Measurements from ENCODE around the gene ACSM2B. TPM values are rescaled to one million over a fixed set of nuclear protein-coding genes. Genes with fewer than 3 reads are reported as not detected.
"Not testable (repeated sequence)": the region's sequence is repeated elsewhere in the genome, so short reads cannot be mapped to it uniquely, and the experiment has no call there.

The ACSM2B gene
- total RNA-seq, 2 experiments from 2014 or later: not detected

GRCh38 chr16:20611975-20612481 is 35.9 kb upstream of the ACSM2B start:
- no peak for ATAC-seq
- Mint-ChIP-seq H3K4me3 (no peak overlapping the region), H3K36me3 (ENCODE audit: low read depth) (no peaks in the 10 kb centered on the region), H3K27me3 (ENCODE audit: low read depth) (peaks cover 16% of the 10 kb centered on the region), H3K27ac (no peak overlapping the region), H3K4me1 (ENCODE audit: low read depth) (no peaks in the 10 kb centered on the region), H3K9me3 (ENCODE audit: insufficient read depth) (no peaks in the 10 kb centered on the region)
- ChIA-PET CTCF (interaction anchor here (0.8 kb wide), 1 partner anchor 9 kb away, joined by 3 read pairs; no protein-coding TSS in a partner anchor), POLR2A (no interaction called here)
- no peak for DNase-seq

- DNase-seq (no peak), ATAC-seq (no peak)
- Mint-ChIP-seq H3K4me1 (ENCODE audit: low read depth) (no peaks in the 10 kb centered on the region), H3K36me3 (ENCODE audit: low read depth) (no peaks in the 10 kb centered on the region), H3K4me3 (no peak overlapping the region), H3K27me3 (ENCODE audit: low read depth) (peaks cover 12% of the 10 kb centered on the region), H3K27ac (no peak overlapping the region), H3K9me3 (ENCODE audit: insufficient read depth) (no peaks in the 10 kb centered on the region)
- ChIA-PET POLR2A (no interaction called here), CTCF (no interaction called here)
Measured at GRCh38 chr16:20611350-20611902, 35.3 kb upstream of the ACSM2B start.

- no peaks in the 10 kb centered on the region for H3K36me3 Mint-ChIP-seq (ENCODE audit: low read depth)
- POLR2A ChIA-PET: no interaction called here
- H3K27me3 Mint-ChIP-seq (ENCODE audit: low read depth): peaks cover 12% of the 10 kb centered on the region
- CTCF ChIA-PET: no interaction called here
- no peaks in the 10 kb centered on the region for H3K4me1 Mint-ChIP-seq (ENCODE audit: low read depth)
- H3K4me3 Mint-ChIP-seq: no peak overlapping the region
- no peak overlapping the region for H3K27ac Mint-ChIP-seq
- H3K9me3 Mint-ChIP-seq (ENCODE audit: insufficient read depth): no peaks in the 10 kb centered on the region
- ATAC-seq (no peak), DNase-seq (no peak)
Measured at GRCh38 chr16:20610892-20611349, 34.8 kb upstream of the ACSM2B start.

- Mint-ChIP-seq H3K27me3 (ENCODE audit: low read depth) (peaks cover 14% of the 10 kb centered on the region), H3K4me3 (no peak overlapping the region), H3K36me3 (ENCODE audit: low read depth) (no peaks in the 10 kb centered on the region), H3K4me1 (ENCODE audit: low read depth) (no peaks in the 10 kb centered on the region), H3K9me3 (ENCODE audit: insufficient read depth) (no peaks in the 10 kb centered on the region), H3K27ac (no peak overlapping the region)
- CTCF ChIA-PET: no interaction called here
- POLR2A ChIA-PET: no interaction called here
- ATAC-seq (no peak), DNase-seq (no peak)
Measured at GRCh38 chr16:20610211-20610891, 34.2 kb upstream of the ACSM2B start.

- H3K27ac Mint-ChIP-seq; H3K4me1 Mint-ChIP-seq (ENCODE audit: low read depth); H3K4me3 Mint-ChIP-seq; POLR2A ChIA-PET; H3K9me3 Mint-ChIP-seq (ENCODE audit: insufficient read depth); H3K36me3 Mint-ChIP-seq (ENCODE audit: low read depth); H3K27me3 Mint-ChIP-seq (ENCODE audit: low read depth); DNase-seq: not testable (repeated sequence)
- peak; percentile 42 for ATAC-seq
- CTCF ChIA-PET: interaction anchor here (1.0 kb wide), 1 partner anchor 10 kb away, joined by 3 read pairs; no protein-coding TSS in a partner anchor
Measured at GRCh38 chr16:20602205-20602604, 26.0 kb upstream of the ACSM2B start.

- POLR2A ChIA-PET; H3K27me3 Mint-ChIP-seq (ENCODE audit: low read depth); DNase-seq; H3K27ac Mint-ChIP-seq; H3K4me1 Mint-ChIP-seq (ENCODE audit: low read depth); ATAC-seq; H3K9me3 Mint-ChIP-seq (ENCODE audit: insufficient read depth); H3K36me3 Mint-ChIP-seq (ENCODE audit: low read depth); H3K4me3 Mint-ChIP-seq: not testable (repeated sequence)
- CTCF ChIA-PET: interaction anchor here (0.6 kb wide), 1 partner anchor 19 kb away, joined by 3 read pairs; no protein-coding TSS in a partner anchor
Measured at GRCh38 chr16:20599475-20599874, 23.3 kb upstream of the ACSM2B start.

- no peak overlapping the region for H3K4me3 Mint-ChIP-seq
- DNase-seq (no peak), ATAC-seq (no peak)
- H3K36me3 Mint-ChIP-seq (ENCODE audit: low read depth): no peaks in the 10 kb centered on the region
- H3K27ac Mint-ChIP-seq: no peak overlapping the region
- no peaks in the 10 kb centered on the region for H3K9me3 Mint-ChIP-seq (ENCODE audit: insufficient read depth)
- CTCF ChIA-PET: interaction anchor here (0.6 kb wide), 1 partner anchor 20 kb away, joined by 3 read pairs; no protein-coding TSS in a partner anchor
- POLR2A ChIA-PET: no interaction called here
- H3K4me1 Mint-ChIP-seq (ENCODE audit: low read depth): no peaks in the 10 kb centered on the region
- no peaks in the 10 kb centered on the region for H3K27me3 Mint-ChIP-seq (ENCODE audit: low read depth)
Measured at GRCh38 chr16:20598832-20599469, 22.8 kb upstream of the ACSM2B start.

GRCh38 chr16:20595694-20596093 is 19.5 kb upstream of the ACSM2B start:
- H3K27ac Mint-ChIP-seq; H3K27me3 Mint-ChIP-seq (ENCODE audit: low read depth); H3K36me3 Mint-ChIP-seq (ENCODE audit: low read depth); DNase-seq; H3K4me1 Mint-ChIP-seq (ENCODE audit: low read depth); CTCF ChIA-PET; POLR2A ChIA-PET; H3K9me3 Mint-ChIP-seq (ENCODE audit: insufficient read depth); ATAC-seq; H3K4me3 Mint-ChIP-seq: not testable (repeated sequence)

GRCh38 chr16:20595068-20595467 is 18.9 kb upstream of the ACSM2B start:
- H3K27ac Mint-ChIP-seq; CTCF ChIA-PET; H3K4me3 Mint-ChIP-seq; ATAC-seq; POLR2A ChIA-PET; DNase-seq; H3K9me3 Mint-ChIP-seq (ENCODE audit: insufficient read depth); H3K27me3 Mint-ChIP-seq (ENCODE audit: low read depth); H3K4me1 Mint-ChIP-seq (ENCODE audit: low read depth); H3K36me3 Mint-ChIP-seq (ENCODE audit: low read depth): not testable (repeated sequence)

GRCh38 chr16:20592780-20593179 is 16.6 kb upstream of the ACSM2B start:
- ATAC-seq; DNase-seq; H3K27me3 Mint-ChIP-seq (ENCODE audit: low read depth); H3K27ac Mint-ChIP-seq; H3K36me3 Mint-ChIP-seq (ENCODE audit: low read depth); POLR2A ChIA-PET; CTCF ChIA-PET; H3K4me1 Mint-ChIP-seq (ENCODE audit: low read depth); H3K4me3 Mint-ChIP-seq; H3K9me3 Mint-ChIP-seq (ENCODE audit: insufficient read depth): not testable (repeated sequence)

GRCh38 chr16:20589486-20589885 is 13.3 kb upstream of the ACSM2B start:
- H3K36me3 Mint-ChIP-seq (ENCODE audit: low read depth); POLR2A ChIA-PET; H3K9me3 Mint-ChIP-seq (ENCODE audit: insufficient read depth); H3K27ac Mint-ChIP-seq; H3K4me3 Mint-ChIP-seq; CTCF ChIA-PET; H3K27me3 Mint-ChIP-seq (ENCODE audit: low read depth); DNase-seq; H3K4me1 Mint-ChIP-seq (ENCODE audit: low read depth); ATAC-seq: not testable (repeated sequence)

GRCh38 chr16:20587645-20588074 is 11.5 kb upstream of the ACSM2B start:
- H3K4me1 Mint-ChIP-seq (ENCODE audit: low read depth); CTCF ChIA-PET; DNase-seq; H3K36me3 Mint-ChIP-seq (ENCODE audit: low read depth); H3K4me3 Mint-ChIP-seq; ATAC-seq; H3K27ac Mint-ChIP-seq; H3K27me3 Mint-ChIP-seq (ENCODE audit: low read depth); POLR2A ChIA-PET; H3K9me3 Mint-ChIP-seq (ENCODE audit: insufficient read depth): not testable (repeated sequence)
